Naive B cell (primary cell): ENCODE data around the gene TEX14. TPM values are rescaled to one million over a fixed set of nuclear protein-coding genes. Genes with fewer than 3 reads are reported as not detected.
A peak's percentile ranks its signal among the peaks of the same experiment; 100 is the strongest.
"Not testable (repeated sequence)": the region's sequence is repeated elsewhere in the genome, so short reads cannot be mapped to it uniquely, and the experiment has no call there.

Source experiments
- ATAC-seq, 2 donors: fragments of 150-1000 bp; cut with Tn5 transposase; 2 replicates each; pipeline ENCODE4 v1.10.0; 2021; ENCODE audit warnings: low read depth in 2 of 2, mild to moderate bottlenecking in 2 of 2, moderate library complexity in 2 of 2
- DNase-seq: peaks from one replicate; pipeline ENCODE4 v3.0.0; 2022
- H3K27ac Mint-ChIP-seq, 6 donors: one replicate each; pipeline ENCODE4 v1.8.0; 2020 to 2022; ENCODE audit warnings: mild to moderate bottlenecking in 6 of 6, mixed read lengths in 6 of 6, moderate library complexity in 5 of 6, inconsistent platforms in 2 of 6
- H3K27me3 Mint-ChIP-seq, 3 donors: one replicate each; pipeline ENCODE4 v1.8.0; 2021 to 2022; ENCODE audit warnings: mixed read lengths in 3 of 3, mild to moderate bottlenecking in 1 of 3
- H3K36me3 Mint-ChIP-seq, 2 donors: one replicate each; pipeline ENCODE4 v1.8.0; 2020 to 2022; ENCODE audit warnings: mixed read lengths in 2 of 2, inconsistent platforms in 1 of 2, mild to moderate bottlenecking in 1 of 2
- H3K4me1 Mint-ChIP-seq, 3 donors: one replicate each; pipeline ENCODE4 v1.8.0; 2020 to 2022; ENCODE audit warnings: mixed read lengths in 3 of 3, inconsistent platforms in 1 of 3, mild to moderate bottlenecking in 1 of 3, moderate library complexity in 1 of 3
- H3K4me3 Mint-ChIP-seq, 8 donors: one replicate each; pipeline ENCODE4 v1.8.0; 2020 to 2022; ENCODE audit warnings: mild to moderate bottlenecking in 8 of 8, mixed read lengths in 8 of 8, moderate library complexity in 8 of 8, inconsistent platforms in 2 of 8
- H3K9me3 Mint-ChIP-seq, 7 donors: one replicate each; pipeline ENCODE4 v1.8.0; 2020 to 2022; ENCODE audit warnings: mixed read lengths in 7 of 7, mild to moderate bottlenecking in 5 of 7, inconsistent platforms in 2 of 7, moderate library complexity in 1 of 7
- polyA plus RNA-seq, 6 donors: library from polyadenylated mRNA; unstranded; fragments of 300-500 nt; fragmentation: Illumina TruSeq; gene quantifications; one replicate each; pipeline ENCODE4 v1.2.3, GENCODE V29; 2021; ENCODE audit warnings: low read depth in 6 of 6

The TEX14 gene
- polyA plus RNA-seq, 6 donors from 2014 or later = 0.26 to 1.0 (median 0.44) TPM; not detected in 3

GRCh38 chr17:58659714-58660084, 32.1 kb downstream of the TEX14 start:
- H3K9me3 Mint-ChIP-seq, H3K27me3 Mint-ChIP-seq, H3K36me3 Mint-ChIP-seq, ATAC-seq, DNase-seq: not testable (repeated sequence)
- H3K27ac Mint-ChIP-seq = peak overlapping the region; percentile 100
- H3K4me3 Mint-ChIP-seq = peak overlapping the region; percentile 80 to 94 (median 87)
- H3K4me1 Mint-ChIP-seq = peaks cover 14 to 18% (median 16%) of the 10 kb centered on the region in 3 donors

GRCh38 chr17:58658804-58659713, 32.8 kb downstream of the TEX14 start:
- no peaks in the 10 kb centered on the region for H3K36me3 Mint-ChIP-seq
- DNase-seq (peak; percentile 84), ATAC-seq (peak; percentile 80 to 81)
- H3K27me3 Mint-ChIP-seq = peaks cover 0 to 6% (median 0%) of the 10 kb centered on the region in 3 donors
- H3K9me3 Mint-ChIP-seq = peaks cover 0 to 4% (median 0%) of the 10 kb centered on the region in 7 donors
- peak overlapping the region; percentile 80 to 94 (median 87) for H3K4me3 Mint-ChIP-seq
- peak overlapping the region; percentile 100 for H3K27ac Mint-ChIP-seq
- peaks cover 14 to 18% (median 16%) of the 10 kb centered on the region in 3 donors for H3K4me1 Mint-ChIP-seq

- not testable (repeated sequence) for H3K27me3 Mint-ChIP-seq, DNase-seq, ATAC-seq, H3K36me3 Mint-ChIP-seq, H3K9me3 Mint-ChIP-seq
- Mint-ChIP-seq H3K4me3 (peak overlapping the region; percentile 80 to 94 (median 87)), H3K4me1 (peaks cover 14 to 18% (median 16%) of the 10 kb centered on the region in 3 donors), H3K27ac (peak overlapping the region in 5 of 6 donors; percentile 100)
These were observed 33.7 kb downstream of the TEX14 start for GRCh38 chr17:58657962-58658803.

GRCh38 chr17:58648236-58648635, 43.6 kb downstream of the TEX14 start:
- DNase-seq = no peak
- Mint-ChIP-seq H3K27ac (no peak overlapping the region), H3K27me3 (no peaks in the 10 kb centered on the region), H3K36me3 (no peaks in the 10 kb centered on the region), H3K4me1 (no peaks in the 10 kb centered on the region), H3K9me3 (no peaks in the 10 kb centered on the region), H3K4me3 (no peak overlapping the region)
- ATAC-seq = no peak

GRCh38 chr17:58643147-58643546, 48.7 kb downstream of the TEX14 start:
- ATAC-seq = no peak
- Mint-ChIP-seq H3K4me3 (no peak overlapping the region), H3K36me3 (no peaks in the 10 kb centered on the region), H3K27me3 (no peaks in the 10 kb centered on the region), H3K9me3 (no peaks in the 10 kb centered on the region), H3K27ac (peak overlapping the region in 1 of 6 donors; percentile 2), H3K4me1 (peaks cover 0 to 3% (median 0%) of the 10 kb centered on the region in 3 donors)
- no peak for DNase-seq

GRCh38 chr17:58641887-58642311, 49.9 kb downstream of the TEX14 start:
- no peaks in the 10 kb centered on the region for H3K36me3 Mint-ChIP-seq
- H3K4me3 Mint-ChIP-seq = no peak overlapping the region
- H3K27ac Mint-ChIP-seq = no peak overlapping the region
- H3K4me1 Mint-ChIP-seq = peaks cover 0 to 3% (median 0%) of the 10 kb centered on the region in 3 donors
- no peak for DNase-seq
- no peaks in the 10 kb centered on the region for H3K27me3 Mint-ChIP-seq
- H3K9me3 Mint-ChIP-seq = no peaks in the 10 kb centered on the region
- no peak for ATAC-seq

- no peak overlapping the region for H3K4me3 Mint-ChIP-seq
- no peaks in the 10 kb centered on the region for H3K9me3 Mint-ChIP-seq
- no peak overlapping the region for H3K27ac Mint-ChIP-seq
- ATAC-seq (no peak), DNase-seq (no peak)
- H3K27me3 Mint-ChIP-seq = no peaks in the 10 kb centered on the region
- no peaks in the 10 kb centered on the region for H3K36me3 Mint-ChIP-seq
- H3K4me1 Mint-ChIP-seq = peaks cover 0 to 3% (median 0%) of the 10 kb centered on the region in 3 donors
These were observed 51.6 kb downstream of the TEX14 start for GRCh38 chr17:58640202-58640601.

- ATAC-seq = no peak
These were observed 52.2 kb downstream of the TEX14 start for GRCh38 chr17:58639681-58640080.

GRCh38 chr17:58637011-58637570, 54.8 kb downstream of the TEX14 start:
- no peak for DNase-seq
- Mint-ChIP-seq H3K4me1 (no peaks in the 10 kb centered on the region), H3K27me3 (no peaks in the 10 kb centered on the region), H3K9me3 (no peaks in the 10 kb centered on the region), H3K36me3 (no peaks in the 10 kb centered on the region), H3K4me3 (no peak overlapping the region), H3K27ac (peak overlapping the region in 1 of 6 donors; percentile 47)
- ATAC-seq = no peak

More at GRCh38 chr17:58639681-58640080, 52.2 kb downstream of the TEX14 start:
- no peak overlapping the region for H3K27ac Mint-ChIP-seq
- no peak overlapping the region for H3K4me3 Mint-ChIP-seq
- DNase-seq = no peak
- H3K36me3 Mint-ChIP-seq = no peaks in the 10 kb centered on the region
- H3K27me3 Mint-ChIP-seq = no peaks in the 10 kb centered on the region
- peaks cover 0 to 3% (median 0%) of the 10 kb centered on the region in 3 donors for H3K4me1 Mint-ChIP-seq
- no peaks in the 10 kb centered on the region for H3K9me3 Mint-ChIP-seq

- H3K27me3 Mint-ChIP-seq = no peaks in the 10 kb centered on the region
- no peaks in the 10 kb centered on the region for H3K36me3 Mint-ChIP-seq
- H3K27ac Mint-ChIP-seq = peak overlapping the region in 3 of 6 donors; percentile 16 to 47 (median 25)
- peak; percentile 9 for DNase-seq
- peak overlapping the region in 1 of 8 donors; percentile 55 for H3K4me3 Mint-ChIP-seq
- no peak for ATAC-seq
- peaks cover 0 to 5% (median 0%) of the 10 kb centered on the region in 3 donors for H3K4me1 Mint-ChIP-seq
- no peaks in the 10 kb centered on the region for H3K9me3 Mint-ChIP-seq
These were observed 59.2 kb downstream of the TEX14 start for GRCh38 chr17:58632324-58633314.

GRCh38 chr17:58631523-58632323, 60.1 kb downstream of the TEX14 start:
- H3K4me1 Mint-ChIP-seq = peaks cover 0 to 5% (median 0%) of the 10 kb centered on the region in 3 donors
- peak; percentile 95 for DNase-seq
- no peaks in the 10 kb centered on the region for H3K36me3 Mint-ChIP-seq
- H3K27ac Mint-ChIP-seq = no peak overlapping the region
- no peak overlapping the region for H3K4me3 Mint-ChIP-seq
- ATAC-seq = peak; percentile 85 to 87
- H3K27me3 Mint-ChIP-seq = no peaks in the 10 kb centered on the region
- H3K9me3 Mint-ChIP-seq = no peaks in the 10 kb centered on the region
